Stimulated activated CD4-positive, alpha-beta T cell treated with anti-CD3 and anti-CD28 coated beads, Interleukin-15, amount 100 ng/mL, for 24 hours (primary cell): ENCODE results near the gene PALM2AKAP2.
A peak's percentile ranks its signal among the peaks of the same experiment; 100 is the strongest.
"Not testable (repeated sequence)": the region's sequence is repeated elsewhere in the genome, so short reads cannot be mapped to it uniquely, and the experiment has no call there.

Experiments used
- DNase-seq: peaks from one replicate; pipeline ENCODE4 v3.0.0-alpha.2; 2020

PALM2AKAP2 gene

GRCh38 chr9:109811876-109812275, 31.9 kb downstream of the PALM2AKAP2 start:
- DNase-seq = no peak

DNA sequence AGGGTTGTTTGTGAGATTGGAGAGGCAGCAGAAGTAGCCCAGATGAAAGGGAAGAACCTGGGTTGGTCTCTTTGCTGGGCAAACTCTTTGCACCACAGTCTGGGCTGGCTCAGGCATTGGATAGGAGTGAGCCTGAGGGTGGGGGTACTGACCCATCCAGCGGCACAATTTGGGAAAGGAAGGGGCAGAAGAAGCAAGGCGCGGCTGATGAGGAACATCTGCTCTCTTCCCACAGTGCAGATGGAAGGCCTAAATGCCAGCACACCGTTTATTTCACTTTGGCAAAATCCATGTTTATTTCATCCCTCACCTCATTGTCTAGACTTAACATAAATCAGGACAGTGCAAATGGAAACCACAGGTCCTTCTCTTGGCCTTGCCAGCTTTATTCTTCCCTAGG, 32.3 kb downstream of the PALM2AKAP2 start:
- no peak for DNase-seq

- no peak for DNase-seq
Measured at GRCh38 chr9:109812818-109813281, 32.9 kb downstream of the PALM2AKAP2 start.

DNA sequence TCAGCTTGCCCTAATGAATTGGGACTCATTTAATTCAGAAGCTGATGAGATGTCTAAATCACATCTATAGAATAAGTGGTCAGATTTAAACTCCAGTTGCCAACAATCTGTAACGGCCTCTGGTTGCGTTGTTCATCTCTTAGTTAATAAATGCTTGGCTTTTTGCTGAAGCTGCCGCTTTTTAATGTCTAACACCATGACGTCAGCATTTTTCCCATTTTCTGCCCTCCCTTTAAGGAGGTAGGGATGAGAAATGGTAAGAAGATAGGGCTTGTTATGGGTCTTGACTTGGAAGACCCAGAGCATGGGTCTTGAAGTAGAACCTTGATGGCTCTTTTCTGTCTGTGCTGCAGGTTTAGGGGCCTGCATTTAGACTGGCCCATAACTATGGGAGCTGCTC, 33.3 kb downstream of the PALM2AKAP2 start:
- no peak for DNase-seq

DNA sequence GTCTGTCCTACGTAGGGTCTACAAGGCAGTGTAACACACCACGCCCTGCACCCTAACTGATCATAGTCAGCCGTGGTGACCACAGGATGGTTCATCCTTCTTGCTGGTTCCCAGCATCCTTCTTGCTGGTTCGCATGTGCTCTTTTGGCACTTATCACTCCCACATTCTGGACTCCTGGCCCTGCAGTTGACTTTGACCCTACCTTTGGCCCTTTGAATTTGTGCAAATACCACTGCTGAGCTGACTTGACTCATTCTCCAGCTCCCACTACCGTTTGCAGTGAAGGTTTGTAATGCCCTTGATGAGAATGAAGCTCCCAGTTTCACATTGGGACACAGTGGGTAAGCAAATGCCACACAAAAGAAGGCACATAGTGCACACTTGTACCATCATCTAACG, 33.8 kb downstream of the PALM2AKAP2 start:
- DNase-seq = no peak

- DNase-seq = no peak
Measured at GRCh38 chr9:109815366-109815947, 35.5 kb downstream of the PALM2AKAP2 start.

DNA sequence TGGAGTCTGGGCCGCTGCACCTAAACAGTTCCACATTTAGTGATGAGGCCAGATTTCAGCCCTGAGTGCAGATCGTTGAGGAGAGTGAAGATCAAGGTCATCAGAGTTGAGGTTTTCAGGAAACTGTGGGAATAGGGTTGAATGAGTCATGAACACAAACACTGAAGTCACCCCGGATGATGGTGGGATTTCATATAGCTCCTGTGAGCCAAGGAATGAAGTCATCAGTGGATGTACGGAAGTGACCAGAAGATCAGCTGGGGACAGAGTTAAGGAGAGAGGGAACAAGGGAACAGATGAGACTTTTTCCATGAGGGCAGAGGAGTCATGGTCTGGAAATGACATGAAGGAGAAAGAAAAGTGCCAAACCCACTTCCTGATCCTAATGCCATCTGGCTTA, 36.5 kb downstream of the PALM2AKAP2 start:
- DNase-seq = no peak

DNA sequence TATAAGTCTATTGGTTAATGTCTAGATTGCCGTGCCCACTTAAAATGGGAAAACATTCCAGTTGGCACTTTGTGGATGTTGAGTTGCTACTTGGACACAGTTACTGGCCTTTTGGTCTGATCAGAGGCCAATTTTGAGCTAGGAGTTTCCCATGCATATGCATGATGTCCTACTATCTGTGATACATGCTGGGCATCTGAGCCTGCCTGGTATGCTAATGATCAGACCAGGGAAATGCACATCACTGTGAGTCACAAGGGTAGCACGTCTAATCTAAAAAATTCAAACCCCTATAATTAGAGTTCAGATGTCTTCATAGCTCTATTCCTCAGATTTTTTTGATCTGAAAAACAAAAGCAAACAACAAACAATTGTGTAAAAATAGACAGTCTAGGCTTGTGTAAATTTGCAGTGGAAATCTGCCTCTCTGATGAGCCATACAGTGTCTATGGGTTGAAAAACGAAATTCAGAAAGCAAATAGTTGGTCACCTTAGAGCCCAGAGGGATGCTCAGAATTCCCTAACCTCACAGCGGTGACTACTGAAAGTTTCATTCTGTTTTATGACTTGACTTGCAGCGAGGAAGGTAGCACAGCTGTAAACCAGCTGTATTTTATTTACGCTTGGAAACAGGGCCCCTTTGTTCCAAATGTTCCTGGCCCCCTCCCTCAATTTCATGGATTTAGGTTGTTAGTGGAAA, 37.3 kb downstream of the PALM2AKAP2 start:
- DNase-seq = no peak

DNA sequence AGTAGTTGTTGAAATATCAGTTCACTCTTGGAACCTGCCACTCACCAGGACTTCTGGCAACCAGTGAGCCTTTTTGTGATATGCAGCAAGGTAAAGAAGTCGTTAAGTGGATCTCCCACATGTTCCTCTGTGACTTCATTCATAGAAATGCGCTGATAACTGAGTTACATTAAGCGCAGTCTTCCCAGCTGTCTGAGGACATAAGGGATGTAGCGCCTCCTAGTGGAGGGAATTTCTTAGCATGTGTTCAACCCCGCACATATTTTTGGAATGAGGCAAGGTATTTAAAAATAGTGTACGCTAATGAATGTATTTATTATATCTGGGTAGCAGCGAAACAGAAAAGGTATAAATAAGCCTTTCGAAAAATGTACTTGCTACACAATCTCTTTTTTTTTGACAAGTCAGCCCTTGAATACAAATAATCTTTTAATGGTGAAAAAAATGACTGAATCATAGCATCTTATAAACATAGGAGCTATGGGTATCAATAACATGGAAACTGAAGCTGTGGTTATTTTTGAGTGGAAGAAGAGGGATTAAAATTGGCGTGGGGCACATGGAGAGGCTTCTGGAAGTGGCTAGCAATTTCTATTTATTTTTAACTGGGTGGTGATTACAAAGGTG, 38.0 kb downstream of the PALM2AKAP2 start:
- peak; percentile 64 for DNase-seq

- no peak for DNase-seq
Measured at GRCh38 chr9:109821711-109822110, 41.7 kb downstream of the PALM2AKAP2 start.

GRCh38 chr9:109825383-109825782, 45.4 kb downstream of the PALM2AKAP2 start:
- not testable (repeated sequence) for DNase-seq

GRCh38 chr9:109826559-109826958, 46.6 kb downstream of the PALM2AKAP2 start:
- no peak for DNase-seq

DNA sequence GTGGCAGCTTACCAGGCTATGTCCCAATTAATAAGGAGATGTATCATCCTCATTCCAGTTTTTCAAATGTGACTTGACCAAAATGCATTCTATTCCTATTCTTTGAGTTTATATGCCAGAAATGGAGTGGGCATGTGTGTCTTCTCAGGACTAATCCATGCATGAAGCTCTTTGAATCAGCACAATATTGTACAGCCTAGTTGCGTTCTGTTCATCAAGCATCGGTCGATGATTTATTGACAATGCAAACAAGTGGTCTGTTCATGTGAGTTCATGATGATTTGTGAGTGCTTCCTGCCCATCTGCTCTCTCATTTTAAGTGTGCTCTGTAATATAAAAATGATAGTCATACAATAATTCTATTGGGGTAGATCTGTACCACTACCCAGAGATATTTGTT, 48.3 kb downstream of the PALM2AKAP2 start:
- DNase-seq = no peak
